GM18508 (cell line): Measurements from ENCODE around the gene DGKQ.
A peak's percentile ranks its signal among the peaks of the same experiment; 100 is the strongest.

Source experiments
- ATAC-seq: cut with Tn5 transposase; IDR thresholded peaks from one replicate; pipeline ENCODE4 v1.9.1; 2021; ENCODE audit warnings: moderate number of reproducible peaks; ENCODE audit not compliant: insufficient read depth, unreplicated experiment

Gene DGKQ, protein sequence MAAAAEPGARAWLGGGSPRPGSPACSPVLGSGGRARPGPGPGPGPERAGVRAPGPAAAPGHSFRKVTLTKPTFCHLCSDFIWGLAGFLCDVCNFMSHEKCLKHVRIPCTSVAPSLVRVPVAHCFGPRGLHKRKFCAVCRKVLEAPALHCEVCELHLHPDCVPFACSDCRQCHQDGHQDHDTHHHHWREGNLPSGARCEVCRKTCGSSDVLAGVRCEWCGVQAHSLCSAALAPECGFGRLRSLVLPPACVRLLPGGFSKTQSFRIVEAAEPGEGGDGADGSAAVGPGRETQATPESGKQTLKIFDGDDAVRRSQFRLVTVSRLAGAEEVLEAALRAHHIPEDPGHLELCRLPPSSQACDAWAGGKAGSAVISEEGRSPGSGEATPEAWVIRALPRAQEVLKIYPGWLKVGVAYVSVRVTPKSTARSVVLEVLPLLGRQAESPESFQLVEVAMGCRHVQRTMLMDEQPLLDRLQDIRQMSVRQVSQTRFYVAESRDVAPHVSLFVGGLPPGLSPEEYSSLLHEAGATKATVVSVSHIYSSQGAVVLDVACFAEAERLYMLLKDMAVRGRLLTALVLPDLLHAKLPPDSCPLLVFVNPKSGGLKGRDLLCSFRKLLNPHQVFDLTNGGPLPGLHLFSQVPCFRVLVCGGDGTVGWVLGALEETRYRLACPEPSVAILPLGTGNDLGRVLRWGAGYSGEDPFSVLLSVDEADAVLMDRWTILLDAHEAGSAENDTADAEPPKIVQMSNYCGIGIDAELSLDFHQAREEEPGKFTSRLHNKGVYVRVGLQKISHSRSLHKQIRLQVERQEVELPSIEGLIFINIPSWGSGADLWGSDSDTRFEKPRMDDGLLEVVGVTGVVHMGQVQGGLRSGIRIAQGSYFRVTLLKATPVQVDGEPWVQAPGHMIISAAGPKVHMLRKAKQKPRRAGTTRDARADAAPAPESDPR

GRCh38 chr4:973431-974397, at the start of gene DGKQ:
DGKQ (minus strand) TSS chr4:973569; CDS start chr4:973482, 87 bp downstream.
- ATAC-seq = no peak

DNA sequence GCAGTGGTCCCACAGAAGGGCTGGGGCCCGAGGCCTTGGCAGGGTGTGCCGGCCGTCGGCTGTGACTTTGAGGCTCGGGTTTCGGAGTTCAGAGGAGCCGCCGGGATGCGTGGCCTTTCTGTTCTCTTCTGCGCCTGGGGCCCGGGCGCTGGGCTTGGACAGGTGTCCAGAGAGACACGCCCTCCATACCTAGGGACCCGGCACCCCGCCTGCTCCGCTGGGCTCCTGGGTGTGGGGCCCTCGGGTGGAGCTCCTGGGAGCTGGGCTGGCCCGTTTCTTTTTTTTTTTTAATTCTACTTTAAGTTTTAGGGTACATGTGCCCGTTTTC, 49.3 kb upstream of the DGKQ start:
- ATAC-seq = no peak

DNA sequence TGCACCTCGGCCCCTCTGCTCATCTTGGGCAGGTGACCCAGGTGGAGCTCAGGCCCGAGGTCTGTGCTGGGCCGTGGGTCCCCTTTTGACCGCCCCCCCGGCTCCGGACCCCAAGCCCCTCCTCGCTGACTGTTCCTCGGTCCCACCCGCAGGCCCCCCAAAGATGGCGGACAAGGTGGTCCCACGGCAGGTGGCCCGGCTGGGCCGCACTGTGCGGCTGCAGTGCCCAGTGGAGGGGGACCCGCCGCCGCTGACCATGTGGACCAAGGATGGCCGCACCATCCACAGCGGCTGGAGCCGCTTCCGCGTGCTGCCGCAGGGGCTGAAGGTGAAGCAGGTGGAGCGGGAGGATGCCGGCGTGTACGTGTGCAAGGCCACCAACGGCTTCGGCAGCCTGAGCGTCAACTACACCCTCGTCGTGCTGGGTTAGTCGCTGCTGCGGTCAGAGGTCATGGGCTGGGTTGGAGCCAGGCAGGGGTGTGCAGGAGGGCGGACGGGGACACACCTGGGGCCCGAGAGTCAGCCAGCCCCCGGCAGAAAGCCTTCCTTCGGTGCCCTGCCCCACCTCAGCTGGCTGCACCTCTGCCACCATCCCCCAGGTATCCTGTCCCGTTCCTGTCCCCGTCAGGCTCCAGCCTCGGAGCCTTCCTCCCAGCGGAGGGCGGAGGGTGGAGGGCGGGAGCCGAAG, 48.8 kb upstream of the DGKQ start:
- ATAC-seq = no peak

- ATAC-seq = peak; percentile 74
These were observed 48.1 kb upstream of the DGKQ start for GRCh38 chr4:1021386-1022050.

DNA sequence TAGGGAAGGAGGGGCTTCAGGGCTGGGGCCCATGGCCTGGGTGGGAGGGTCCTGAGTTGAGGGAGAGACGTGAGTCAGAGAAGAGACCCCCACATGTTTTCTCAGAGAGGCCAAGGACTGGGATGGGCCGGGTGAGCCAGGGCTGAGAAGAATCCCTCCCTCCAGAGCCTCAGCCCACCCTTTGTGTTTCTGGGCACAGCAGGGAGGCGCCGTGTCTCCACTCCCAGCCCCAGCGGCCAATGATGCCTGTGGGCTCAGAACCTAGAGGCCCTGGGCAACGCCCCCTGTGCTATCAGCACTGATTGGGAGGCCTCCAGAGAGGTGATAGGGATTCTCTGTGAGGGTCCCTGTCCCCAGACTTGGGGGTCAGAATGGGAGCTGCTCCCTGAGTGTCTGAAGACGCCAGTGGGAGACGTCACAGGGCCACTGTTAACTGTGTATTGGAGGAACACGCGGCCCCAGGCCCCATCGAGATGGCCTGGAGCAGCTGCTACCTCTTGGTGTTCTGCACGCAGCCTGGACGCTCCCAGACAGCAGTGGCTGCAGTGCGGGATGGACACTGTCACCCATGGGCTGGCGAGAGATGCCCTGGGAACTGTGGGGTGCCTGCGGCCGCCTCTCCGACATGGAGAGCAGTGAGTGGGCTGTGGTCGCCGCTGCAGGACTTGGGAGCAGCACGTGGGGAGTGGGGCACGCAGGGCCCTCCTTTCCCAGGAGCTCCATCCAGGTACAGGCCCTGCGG, 46.5 kb upstream of the DGKQ start:
- no peak for ATAC-seq

- ATAC-seq = no peak
These were observed 46.0 kb upstream of the DGKQ start for GRCh38 chr4:1019320-1019719.

GRCh38 chr4:1018147-1019020, 45.0 kb upstream of the DGKQ start:
- no peak for ATAC-seq

- ATAC-seq = no peak
These were observed 44.3 kb upstream of the DGKQ start for GRCh38 chr4:1017706-1018105.

DNA sequence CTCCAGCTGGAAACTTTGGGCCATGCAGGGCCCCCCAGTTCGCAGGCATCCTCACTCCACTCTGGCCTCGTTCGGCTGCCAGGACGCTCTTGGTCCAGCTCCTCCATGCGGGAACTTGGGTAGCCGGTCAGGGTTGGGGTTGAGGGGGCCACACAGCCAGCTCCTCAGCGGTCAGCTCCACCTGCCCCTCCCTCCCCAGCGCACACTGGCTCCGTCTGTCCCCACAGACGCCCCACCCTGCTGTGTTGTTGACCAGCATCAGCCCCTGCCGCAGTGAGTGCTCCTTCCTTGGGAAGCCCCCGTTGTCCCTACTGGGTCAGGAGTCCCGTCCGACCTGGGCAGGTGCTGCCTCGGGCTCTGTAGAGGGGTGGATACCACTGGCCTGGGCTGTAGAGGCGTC, 43.8 kb upstream of the DGKQ start:
- ATAC-seq = no peak

- ATAC-seq = no peak
These were observed 42.4 kb upstream of the DGKQ start for GRCh38 chr4:1015746-1016145.

DNA sequence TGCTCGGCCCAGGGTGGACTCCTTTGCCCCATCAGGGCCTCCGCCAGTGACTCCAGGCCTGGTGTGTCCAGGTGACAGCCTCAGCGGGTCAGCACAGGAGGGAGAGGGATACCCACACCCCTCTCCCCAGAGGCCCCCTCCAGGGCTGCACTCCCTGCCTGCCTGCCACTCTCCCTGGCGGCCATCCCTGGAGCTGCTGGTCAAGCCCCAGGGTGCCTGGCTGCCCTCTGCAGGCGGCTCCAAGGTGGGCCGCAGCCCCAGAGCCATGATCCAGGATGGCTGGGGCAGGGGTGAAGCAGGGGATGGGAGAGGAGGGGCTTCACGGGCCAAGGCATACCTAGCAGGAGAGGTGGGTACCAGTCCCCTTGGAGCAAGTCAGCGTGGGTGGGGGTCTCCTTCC, 41.8 kb upstream of the DGKQ start:
- no peak for ATAC-seq

- no peak for ATAC-seq
These were observed 41.2 kb upstream of the DGKQ start for GRCh38 chr4:1014291-1015167.

GRCh38 chr4:1013225-1014073, 40.1 kb upstream of the DGKQ start:
- no peak for ATAC-seq

GRCh38 chr4:1012034-1012739, 38.8 kb upstream of the DGKQ start:
- no peak for ATAC-seq

- no peak for ATAC-seq
These were observed 38.3 kb upstream of the DGKQ start for GRCh38 chr4:1011666-1012033.
